ENCODE measurements around the gene ATP2A3. TPM values are rescaled to one million over a fixed set of nuclear protein-coding genes. Genes with fewer than 3 reads are reported as not detected.

The ATP2A3 gene
- total RNA-seq, 1 donor from 2014 or later = 44.4 TPM

- no peak for DNase-seq
- ATAC-seq = peak; percentile 1
- H3K4me3 ChIP-seq = no peak overlapping the region
- H3K9me3 ChIP-seq = no peaks in the 10 kb centered on the region
- no peaks in the 10 kb centered on the region for H3K27me3 ChIP-seq
- no peak for TF ChIP-seq CTCF (IDR thresholded peaks at IDR 0.05)
- peak overlapping the region; percentile 65 for H3K27ac ChIP-seq
- no peaks in the 10 kb centered on the region for H3K36me3 ChIP-seq
- intact Hi-C loops (cut with DNase I) = no loop called here
- H3K4me1 ChIP-seq = peaks cover 31% of the 10 kb centered on the region
Observed at GRCh38 chr17:3916825-3917224, 47.4 kb downstream of the ATP2A3 start.

GRCh38 chr17:3915995-3916696 is 48.1 kb downstream of the ATP2A3 start, which contains the start of gene P2RX1:
Gene P2RX1, minus strand, starts transcription at chr17:3916465. Its CDS starts 240 bp downstream, at chr17:3916225.
- Histone ChIP-seq H3K9me3 (no peaks in the 10 kb centered on the region), H3K36me3 (no peaks in the 10 kb centered on the region), H3K27ac (peak within 1 kb of the TSS; percentile 65), H3K4me1 (peaks cover 37% of the 10 kb centered on the region), H3K4me3 (peak within 1 kb of the TSS; percentile 30), H3K27me3 (no peaks in the 10 kb centered on the region)
- DNase-seq = peak; percentile 80
- intact Hi-C loops (cut with DNase I) = no loop called here
- peak; percentile 66 for ATAC-seq
- no peak for TF ChIP-seq CTCF (IDR thresholded peaks at IDR 0.05)

GRCh38 chr17:3915581-3915994 is 48.6 kb downstream of the ATP2A3 start:
- Histone ChIP-seq H3K27ac (peak overlapping the region; percentile 65), H3K9me3 (no peaks in the 10 kb centered on the region), H3K36me3 (no peaks in the 10 kb centered on the region), H3K4me1 (peaks cover 37% of the 10 kb centered on the region), H3K4me3 (peak overlapping the region; percentile 30), H3K27me3 (no peaks in the 10 kb centered on the region)
- TF ChIP-seq CTCF (IDR thresholded peaks at IDR 0.05) = no peak
- intact Hi-C loops (cut with DNase I) = no loop called here
- DNase-seq = no peak
- peak; percentile 22 for ATAC-seq

GRCh38 chr17:3914312-3914670 is 49.9 kb downstream of the ATP2A3 start:
- Histone ChIP-seq H3K36me3 (no peaks in the 10 kb centered on the region), H3K27ac (no peak overlapping the region), H3K4me1 (peaks cover 37% of the 10 kb centered on the region), H3K27me3 (no peaks in the 10 kb centered on the region), H3K4me3 (peak overlapping the region; percentile 30), H3K9me3 (no peaks in the 10 kb centered on the region)
- no peak for DNase-seq
- intact Hi-C loops (cut with DNase I) = no loop called here
- no peak for TF ChIP-seq CTCF (IDR thresholded peaks at IDR 0.05)
- no peak for ATAC-seq

GRCh38 chr17:3913531-3914311 is 50.5 kb downstream of the ATP2A3 start:
- Histone ChIP-seq H3K36me3 (no peaks in the 10 kb centered on the region), H3K27ac (no peak overlapping the region), H3K9me3 (no peaks in the 10 kb centered on the region), H3K4me1 (peaks cover 37% of the 10 kb centered on the region), H3K4me3 (no peak overlapping the region), H3K27me3 (no peaks in the 10 kb centered on the region)
- intact Hi-C loops (cut with DNase I) = no loop called here
- DNase-seq = peak; percentile 89
- peak; percentile 97 for TF ChIP-seq CTCF (IDR thresholded peaks at IDR 0.05)
- peak; percentile 86 for ATAC-seq
